Astrocyte (in vitro differentiated cells and primary cell): ENCODE measurements around the gene HECTD4.

Source experiments
- EZH2 ChIP-seq: IDR thresholded peaks from 2 replicates; pipeline ENCODE4 v1.6.1; 2012; ENCODE audit warnings: mild to moderate bottlenecking, low read length, inconsistent platforms; ENCODE audit not compliant: insufficient read depth
- TF ChIP-seq, protein P1 (sequence below): IDR thresholded peaks from 2 replicates; pipeline ENCODE4 v1.5.1; 2011; ENCODE audit warnings: low read depth, mild to moderate bottlenecking, inconsistent platforms, low read length, moderate library complexity; ENCODE audit not compliant: insufficient read depth

DNA sequence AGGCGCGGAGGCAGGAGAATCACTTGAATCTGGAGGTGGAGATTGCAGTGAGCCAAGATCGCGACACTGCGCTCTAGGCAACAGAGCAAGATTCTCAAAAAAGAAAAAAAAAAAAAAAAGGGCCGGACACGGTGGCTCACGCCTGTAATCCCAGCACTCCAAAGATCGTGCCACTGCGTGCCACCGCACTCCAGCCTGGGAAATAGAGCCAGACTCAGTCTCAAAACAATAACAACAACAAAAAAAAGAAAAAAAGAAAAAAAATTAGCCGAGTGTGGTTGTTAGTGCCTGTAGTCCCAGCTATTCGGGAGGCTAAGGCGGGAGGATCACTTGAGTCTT lies 27.6 kb upstream of the HECTD4 start:
- TF ChIP-seq, protein P1, sequence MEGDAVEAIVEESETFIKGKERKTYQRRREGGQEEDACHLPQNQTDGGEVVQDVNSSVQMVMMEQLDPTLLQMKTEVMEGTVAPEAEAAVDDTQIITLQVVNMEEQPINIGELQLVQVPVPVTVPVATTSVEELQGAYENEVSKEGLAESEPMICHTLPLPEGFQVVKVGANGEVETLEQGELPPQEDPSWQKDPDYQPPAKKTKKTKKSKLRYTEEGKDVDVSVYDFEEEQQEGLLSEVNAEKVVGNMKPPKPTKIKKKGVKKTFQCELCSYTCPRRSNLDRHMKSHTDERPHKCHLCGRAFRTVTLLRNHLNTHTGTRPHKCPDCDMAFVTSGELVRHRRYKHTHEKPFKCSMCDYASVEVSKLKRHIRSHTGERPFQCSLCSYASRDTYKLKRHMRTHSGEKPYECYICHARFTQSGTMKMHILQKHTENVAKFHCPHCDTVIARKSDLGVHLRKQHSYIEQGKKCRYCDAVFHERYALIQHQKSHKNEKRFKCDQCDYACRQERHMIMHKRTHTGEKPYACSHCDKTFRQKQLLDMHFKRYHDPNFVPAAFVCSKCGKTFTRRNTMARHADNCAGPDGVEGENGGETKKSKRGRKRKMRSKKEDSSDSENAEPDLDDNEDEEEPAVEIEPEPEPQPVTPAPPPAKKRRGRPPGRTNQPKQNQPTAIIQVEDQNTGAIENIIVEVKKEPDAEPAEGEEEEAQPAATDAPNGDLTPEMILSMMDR = no peak
- no peak for TF ChIP-seq EZH2
